Prostate gland (tissue), 2 donors: ENCODE data around the gene APOA1. TPM values are rescaled to one million over a fixed set of nuclear protein-coding genes. Genes with fewer than 3 reads are reported as not detected.

Experiments used
- DNase-seq: peaks from one replicate; pipeline ENCODE4 v3.0.0-alpha.2; 2019; ENCODE audit warnings: low spot score
- H3K27ac ChIP-seq, 2 donors: fragments of 200-600 bp; sonication (generic); 2 replicates each; pipeline ENCODE4 v1.5.1; 2017 to 2019
- H3K27me3 ChIP-seq: fragments of 200-600 bp; sonication (generic); replicated peaks from 2 replicates; pipeline ENCODE4 v1.5.1; 2019; ENCODE audit not compliant: insufficient read depth
- H3K36me3 ChIP-seq, 2 donors: fragments of 200-600 bp; sonication (generic); 1 replicate in 1 of 2; 2 replicates in 1 of 2; pipeline versions ENCODE4 v1.5.1 to v1.8.1; 2017 to 2019
- H3K4me1 ChIP-seq: fragments of 200-600 bp; sonication (generic); replicated peaks from 2 replicates; pipeline ENCODE4 v1.5.1; 2019
- H3K4me3 ChIP-seq, 2 donors: fragments of 200-600 bp; sonication (generic); 2 replicates each; pipeline ENCODE4 v1.5.1; 2017 to 2019
- H3K9me3 ChIP-seq: fragments of 200-600 bp; sonication (generic); 2 replicates; pipeline ENCODE4 v1.5.1; 2017
- CTCF ChIP-seq, 4 experiments: fragments of 200-600 bp in 2 of 4; fragments of 450-650 bp in 2 of 4; sonication (generic) in 2 of 4; IDR thresholded peaks; 1 replicate in 3 of 4; 2 replicates in 1 of 4; pipeline ENCODE4 v1.5.1; 2016 to 2019; ENCODE audit warnings: antibody characterized with exemption in 4 of 4, mild to moderate bottlenecking in 2 of 4, moderate library complexity in 2 of 4
- POLR2A ChIP-seq: fragments of 450-650 bp; IDR thresholded peaks from one replicate; pipeline ENCODE4 v1.6.1; 2016; ENCODE audit warnings: antibody characterized with exemption, mild to moderate bottlenecking
- POLR2AphosphoS5 ChIP-seq: sonication (generic); formaldehyde crosslinking; IDR thresholded peaks from one replicate; pipeline ENCODE4 v1.6.1; 2017; ENCODE audit warnings: antibody characterized with exemption
- WGBS: methylation state at CpG from one replicate; pipeline ENCODE4 v1.1.5; 2018; 5-methylcytosine and 5-hydroxymethylcytosine counted together
- intact Hi-C: fragments of 100-400 bp; cut with DNase I; formaldehyde crosslinking; loops from one replicate; pipeline ENCODE4 v1.14.2; 2022
- total RNA-seq, 2 donors: library from RNA; depleted of rRNA; stranded (reverse); fragments of >200 nt; gene quantifications; one replicate each; pipeline ENCODE4 v1.1.0, GENCODE V29; 2016

APOA1 gene
- total RNA-seq, 2 donors from 2014 or later, result 2,058 TPM; not detected in 1

- WGBS, result 30% methylated on average over 5 of the region's 5 CpGs
- intact Hi-C loops, result no loop called here
- peak in 1 of 4 experiments; percentile 2 for TF ChIP-seq CTCF (IDR thresholded peaks at IDR 0.05)
- peak; percentile 93 for TF ChIP-seq POLR2AphosphoS5
- no peak for TF ChIP-seq POLR2A
- H3K27me3 ChIP-seq, result no peaks in the 10 kb centered on the region
- H3K4me1 ChIP-seq, result peaks cover 14% of the 10 kb centered on the region
- no peaks in the 10 kb centered on the region for H3K9me3 ChIP-seq
- peak overlapping the region; percentile 21 to 57 for H3K27ac ChIP-seq
- no peak overlapping the region for H3K4me3 ChIP-seq
- no peaks in the 10 kb centered on the region for H3K36me3 ChIP-seq
- peak; percentile 64 for DNase-seq
Observed at GRCh38 chr11:116852261-116853031, 15.0 kb upstream of the APOA1 start.

GRCh38 chr11:116851626-116852025 is 14.2 kb upstream of the APOA1 start:
- 80% methylated on average over 7 of the region's 7 CpGs for WGBS
- TF ChIP-seq POLR2A, result no peak
- no peak for TF ChIP-seq CTCF (IDR thresholded peaks at IDR 0.05)
- TF ChIP-seq POLR2AphosphoS5, result no peak
- peaks cover 14% of the 10 kb centered on the region for H3K4me1 ChIP-seq
- no peaks in the 10 kb centered on the region for H3K36me3 ChIP-seq
- intact Hi-C loops, result no loop called here
- H3K9me3 ChIP-seq, result no peaks in the 10 kb centered on the region
- no peak overlapping the region for H3K4me3 ChIP-seq
- no peaks in the 10 kb centered on the region for H3K27me3 ChIP-seq
- no peak for DNase-seq
- H3K27ac ChIP-seq, result peak overlapping the region in 1 of 2 donors; percentile 57

GRCh38 chr11:116849486-116849885 is 12.1 kb upstream of the APOA1 start:
- Histone ChIP-seq H3K36me3 (no peaks in the 10 kb centered on the region), H3K27me3 (no peaks in the 10 kb centered on the region), H3K27ac (no peak overlapping the region), H3K4me1 (peaks cover 14% of the 10 kb centered on the region), H3K9me3 (no peaks in the 10 kb centered on the region), H3K4me3 (no peak overlapping the region)
- 89% methylated on average over 6 of the region's 6 CpGs for WGBS
- DNase-seq, result no peak
- no peak for TF ChIP-seq POLR2AphosphoS5
- TF ChIP-seq POLR2A, result no peak
- TF ChIP-seq CTCF (IDR thresholded peaks at IDR 0.05), result no peak
- intact Hi-C loops, result no loop called here

GRCh38 chr11:116849060-116849459 is 11.6 kb upstream of the APOA1 start:
- no peak for DNase-seq
- TF ChIP-seq CTCF (IDR thresholded peaks at IDR 0.05), result no peak
- TF ChIP-seq POLR2A, result no peak
- no peak for TF ChIP-seq POLR2AphosphoS5
- WGBS, result 96% methylated on average over 12 of the region's 12 CpGs
- Histone ChIP-seq H3K9me3 (no peaks in the 10 kb centered on the region), H3K4me3 (no peak overlapping the region), H3K4me1 (peaks cover 14% of the 10 kb centered on the region), H3K27me3 (no peaks in the 10 kb centered on the region), H3K27ac (no peak overlapping the region), H3K36me3 (no peaks in the 10 kb centered on the region)
- intact Hi-C loops, result no loop called here

- 98% methylated on average over 4 of the region's 4 CpGs for WGBS
- Histone ChIP-seq H3K4me3 (no peak overlapping the region), H3K36me3 (no peaks in the 10 kb centered on the region), H3K27me3 (no peaks in the 10 kb centered on the region), H3K4me1 (peaks cover 6% of the 10 kb centered on the region), H3K27ac (no peak overlapping the region), H3K9me3 (no peaks in the 10 kb centered on the region)
- intact Hi-C loops, result no loop called here
- no peak for DNase-seq
- TF ChIP-seq CTCF (IDR thresholded peaks at IDR 0.05) (no peak), POLR2AphosphoS5 (no peak), POLR2A (no peak)
Observed at GRCh38 chr11:116847612-116848011, 10.2 kb upstream of the APOA1 start.
